Purkinje cell (primary cell): ENCODE measurements around the gene IMPG2. TPM values are rescaled to one million over a fixed set of nuclear protein-coding genes. Genes with fewer than 3 reads are reported as not detected.

Experiments used
- polyA plus RNA-seq: library from polyadenylated mRNA; unstranded; fragments of >200 nt; fragmentation: Nextera tagmentation; gene quantifications from 2 replicates; pipeline ENCODE4 v1.2.1, GENCODE V29; 2014

The IMPG2 gene
- polyA plus RNA-seq = 0.05 and 0.27 TPM in 2 replicates

DNA sequence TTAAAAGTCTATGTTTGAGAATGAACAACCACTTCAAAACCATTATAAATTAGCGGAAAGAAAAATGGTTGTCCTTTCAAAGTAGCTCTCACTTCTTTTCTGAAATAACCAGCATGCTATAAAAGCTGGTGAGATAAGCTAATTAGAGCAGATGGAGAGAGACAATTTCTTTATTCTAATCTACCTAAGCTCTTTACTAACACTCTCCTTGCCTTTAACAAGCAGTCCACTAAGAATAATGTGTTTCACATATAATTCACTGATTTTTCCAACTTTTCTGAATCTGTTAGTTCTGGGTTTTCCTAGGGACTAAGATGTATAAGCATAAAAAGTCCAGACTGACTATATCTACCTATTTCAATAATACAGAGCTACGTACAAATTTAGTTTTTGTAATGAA, at the start of gene IMPG2:
TSS of gene IMPG2 (minus strand) at position 101 of the 400 bp plus-strand sequence. CDS start 203 bp downstream, outside the sequence.

Other genes starting within 250 kb of the IMPG2 start
- 9.9 and 20.1 TPM in 2 replicates for gene SENP7, start 192.6 kb upstream of the IMPG2 start, polyA plus RNA-seq
- gene TRMT10C, start 241.3 kb upstream of the IMPG2 start, polyA plus RNA-seq = 72.9 and 97.8 TPM in 2 replicates